MCF 10A (cell line): ENCODE data around the gene ABCB6. TPM values are rescaled to one million over a fixed set of nuclear protein-coding genes. Genes with fewer than 3 reads are reported as not detected.

ENCODE experiments used
- BruUV-seq: library from RNA; stranded (reverse); fragments of 400-500 nt; replicated peaks from 2 replicates; lab custom pipeline; 2021; lab: Mats Ljungman, UMichigan
- CTCF ChIA-PET: fragments of 300-600 bp; sonication (Branson Sonifier 250); formaldehyde crosslinking; extraction: SDS; loops from one replicate; lab custom pipeline; 2021; ENCODE audit warnings: antibody characterized with exemption, inconsistent platforms; lab: Yijun Ruan, JAX
- POLR2A ChIA-PET: fragments of 300-600, 350-650 bp; sonication (Branson Sonifier 250); formaldehyde crosslinking; extraction: SDS; loops from one replicate; lab custom pipeline; 2020; ENCODE audit warnings: antibody characterized with exemption, inconsistent platforms; lab: Yijun Ruan, JAX
- DNase-seq: peaks from one replicate; pipeline ENCODE4 v3.0.0-alpha.2; 2018; ENCODE audit not compliant: unreplicated experiment
- H3K27ac Mint-ChIP-seq: one replicate; pipeline ENCODE4 v1.8.0; 2022; ENCODE audit warnings: mild to moderate bottlenecking, low read depth, mixed read lengths; ENCODE audit not compliant: unreplicated experiment
- H3K27me3 Mint-ChIP-seq: one replicate; pipeline ENCODE4 v1.8.0; 2022; ENCODE audit warnings: mixed read lengths; ENCODE audit not compliant: insufficient read depth, unreplicated experiment
- H3K36me3 Mint-ChIP-seq: one replicate; pipeline ENCODE4 v1.8.0; 2022; ENCODE audit warnings: mild to moderate bottlenecking, moderate library complexity, mixed read lengths; ENCODE audit not compliant: insufficient read depth, unreplicated experiment
- H3K4me1 Mint-ChIP-seq: one replicate; pipeline ENCODE4 v1.8.0; 2022; ENCODE audit warnings: mixed read lengths; ENCODE audit not compliant: insufficient read depth, unreplicated experiment
- H3K4me3 Mint-ChIP-seq: one replicate; pipeline ENCODE4 v1.8.0; 2022; ENCODE audit warnings: mild to moderate bottlenecking, moderate library complexity, mixed read lengths; ENCODE audit not compliant: unreplicated experiment
- H3K9me3 Mint-ChIP-seq: one replicate; pipeline ENCODE4 v1.8.0; 2022; ENCODE audit warnings: mixed read lengths; ENCODE audit not compliant: unreplicated experiment
- CTCF ChIP-seq: fragments of 200-600 bp; IDR thresholded peaks from one replicate; pipeline ENCODE4 v1.8.0; 2022; ENCODE audit warnings: antibody characterized with exemption, mild to moderate bottlenecking; ENCODE audit not compliant: unreplicated experiment
- intact Hi-C: fragments of 100-400 bp; cut with micrococcal nuclease; formaldehyde crosslinking; loops from 2 replicates; pipeline ENCODE4 v1.14.1; 2022
- total RNA-seq: library from RNA; stranded (reverse); gene quantifications from 2 replicates; pipeline ENCODE4 v1.2.3, GENCODE V29; 2022

Gene ABCB6
- total RNA-seq, 1 experiment from 2014 or later = 18.8 TPM

GRCh38 chr2:219209236-219210195 is 9.2 kb downstream of the ABCB6 start:
- no peak for TF ChIP-seq CTCF
- H3K27ac Mint-ChIP-seq = peak overlapping the region; percentile 27
- no peaks in the 10 kb centered on the region for H3K27me3 Mint-ChIP-seq
- H3K4me1 Mint-ChIP-seq = peaks cover 15% of the 10 kb centered on the region
- peaks cover 55% of the 10 kb centered on the region for H3K36me3 Mint-ChIP-seq
- BruUV-seq = no TSS peak
- no peak overlapping the region for H3K4me3 Mint-ChIP-seq
- DNase-seq = no peak
- ChIA-PET CTCF (interaction anchor here (1.0 to 1.2 kb wide), 2 partner anchors 86 to 333 kb away, joined by 4 to 9 read pairs; no protein-coding TSS in a partner anchor), POLR2A (interaction anchor here (2.7 to 4.5 kb wide), 4 partner anchors 9 to 33 kb away, joined by 12 to 64 read pairs (median 48); partner anchors contain the start of genes ABCB6, ANKZF1, ATG9A and CNPPD1)
- H3K9me3 Mint-ChIP-seq = no peaks in the 10 kb centered on the region
- intact Hi-C loops = no loop called here

GRCh38 chr2:219207884-219208740 is 10.6 kb downstream of the ABCB6 start:
- TF ChIP-seq CTCF = no peak
- intact Hi-C loops = no loop called here
- ChIA-PET POLR2A (interaction anchor here (1.5 to 4.5 kb wide), 8 partner anchors 10 to 37 kb away, joined by 5 to 64 read pairs (median 14); partner anchors contain the start of genes ABCB6, ANKZF1, ATG9A and CNPPD1), CTCF (interaction anchor here (0.7 to 1.4 kb wide), 6 partner anchors 32 to 331 kb away, joined by 3 to 9 read pairs (median 6); no protein-coding TSS in a partner anchor)
- H3K27ac Mint-ChIP-seq = peak overlapping the region; percentile 46
- peaks cover 15% of the 10 kb centered on the region for H3K4me1 Mint-ChIP-seq
- peak; percentile 21 for DNase-seq
- no peaks in the 10 kb centered on the region for H3K27me3 Mint-ChIP-seq
- peak overlapping the region; percentile 88 for H3K4me3 Mint-ChIP-seq
- H3K9me3 Mint-ChIP-seq = no peaks in the 10 kb centered on the region
- no TSS peak for BruUV-seq
- peaks cover 42% of the 10 kb centered on the region for H3K36me3 Mint-ChIP-seq

- Mint-ChIP-seq H3K27ac (peak overlapping the region; percentile 46), H3K36me3 (peaks cover 40% of the 10 kb centered on the region), H3K4me1 (peaks cover 15% of the 10 kb centered on the region), H3K9me3 (no peaks in the 10 kb centered on the region), H3K4me3 (peak overlapping the region; percentile 88), H3K27me3 (no peaks in the 10 kb centered on the region)
- no peak for DNase-seq
- BruUV-seq = no TSS peak
- ChIA-PET CTCF (interaction anchor here (0.9 to 1.4 kb wide), 3 partner anchors 31 to 87 kb away, joined by 5 to 8 read pairs (median 6); no protein-coding TSS in a partner anchor), POLR2A (interaction anchor here (0.6 to 4.5 kb wide), 17 partner anchors 10 to 92 kb away, joined by 3 to 64 read pairs (median 10); partner anchors contain the start of genes ABCB6, ANKZF1, ATG9A and CNPPD1)
- no peak for TF ChIP-seq CTCF
- intact Hi-C loops = no loop called here
Measured at GRCh38 chr2:219207134-219207883, 11.4 kb downstream of the ABCB6 start.
